Peyer's patch (tissue), 4 donors: ENCODE measurements around the gene ZNF275.

Source experiments
- CTCF ChIP-seq, 6 experiments: fragments of 450-650 bp in 4 of 6; fragments of 200-600 bp in 2 of 6; sonication (generic) in 1 of 6; IDR thresholded peaks; one replicate each; pipeline ENCODE4 v1.5.1; 2017 to 2019; ENCODE audit warnings: antibody characterized with exemption in 6 of 6, mild to moderate bottlenecking in 3 of 6, moderate library complexity in 1 of 6
- POLR2A ChIP-seq, 2 donors: fragments of 450-650 bp; IDR thresholded peaks; one replicate each; pipeline ENCODE4 v1.5.1; 2017; ENCODE audit warnings: antibody characterized with exemption in 2 of 2, mild to moderate bottlenecking in 2 of 2, moderate library complexity in 2 of 2

GRCh38 chrX:153386097-153386496 lies 52.1 kb downstream of the ZNF275 start:
- TF ChIP-seq CTCF (IDR thresholded peaks at IDR 0.05) (no peak), POLR2A (IDR thresholded peaks at IDR 0.05) (no peak)
